Neuronal stem cell (in vitro differentiated cells): ENCODE data around the gene CEACAM1.
"Not testable (repeated sequence)": the region's sequence is repeated elsewhere in the genome, so short reads cannot be mapped to it uniquely, and the experiment has no call there.

ENCODE experiments used
- DNase-seq: peaks from one replicate; pipeline ENCODE4 v3.0.0-alpha.2; 2013; ENCODE audit warnings: low spot score
- H2AFZ ChIP-seq: one replicate; pipeline ENCODE4 v1.6.1; 2013; ENCODE audit warnings: mild to moderate bottlenecking, low read length, inconsistent platforms
- H2AK5ac ChIP-seq: 2 replicates; pipeline ENCODE4 v1.6.1; 2013; ENCODE audit warnings: low read depth, mild to moderate bottlenecking, inconsistent platforms, low read length, moderate library complexity, mixed read lengths
- H2BK120ac ChIP-seq: 2 replicates; pipeline ENCODE4 v1.6.1; 2013; ENCODE audit warnings: low read depth, mild to moderate bottlenecking, inconsistent platforms, low read length, moderate library complexity, mixed read lengths
- H2BK12ac ChIP-seq: one replicate; pipeline ENCODE4 v1.6.1; 2013; ENCODE audit warnings: low read length, inconsistent platforms
- H2BK15ac ChIP-seq: 2 replicates; pipeline ENCODE4 v1.6.1; 2013; ENCODE audit warnings: mild to moderate bottlenecking, low read length, inconsistent platforms, mixed read lengths
- H2BK5ac ChIP-seq: one replicate; pipeline ENCODE4 v1.6.1; 2013; ENCODE audit warnings: inconsistent platforms, mild to moderate bottlenecking, low read length, moderate library complexity
- H3K14ac ChIP-seq: one replicate; pipeline ENCODE4 v1.6.1; 2013; ENCODE audit warnings: low read length, inconsistent platforms
- H3K18ac ChIP-seq: 2 replicates; pipeline ENCODE4 v1.6.1; 2013; ENCODE audit warnings: low read length, inconsistent platforms
- H3K23ac ChIP-seq: 2 replicates; pipeline ENCODE4 v1.6.1; 2013; ENCODE audit warnings: low read depth, mild to moderate bottlenecking, mixed read lengths, low read length, inconsistent platforms; ENCODE audit not compliant: poor library complexity
- H3K27ac ChIP-seq: replicated peaks from 3 replicates; pipeline ENCODE4 v1.5.1; 2013; ENCODE audit warnings: low read length, inconsistent platforms
- H3K27me3 ChIP-seq, 3 experiments: 2 replicates each; pipeline ENCODE4 v1.6.1; 2013; ENCODE audit warnings: low read length in 3 of 3, mild to moderate bottlenecking in 2 of 3, inconsistent platforms in 1 of 3, low read depth in 1 of 3, mixed read lengths in 1 of 3, moderate library complexity in 1 of 3; ENCODE audit not compliant: control insufficient read depth in 3 of 3, insufficient read depth in 3 of 3
- H3K36me3 ChIP-seq, 2 donors: replicated peaks in 1 of 2; 2 replicates each; pipeline ENCODE4 v1.6.1; 2013; ENCODE audit warnings: low read length in 2 of 2; ENCODE audit not compliant: control insufficient read depth in 2 of 2, insufficient read depth in 2 of 2
- H3K4ac ChIP-seq: 2 replicates; pipeline ENCODE4 v1.6.1; 2013; ENCODE audit warnings: inconsistent platforms, mild to moderate bottlenecking, low read length, moderate library complexity
- H3K4me1 ChIP-seq, 2 donors: 1 replicate in 1 of 2; 2 replicates in 1 of 2; pipeline ENCODE4 v1.6.1; 2013; ENCODE audit warnings: low read length in 2 of 2, low read depth in 1 of 2; ENCODE audit not compliant: control insufficient read depth in 2 of 2, insufficient read depth in 1 of 2
- H3K4me2 ChIP-seq: one replicate; pipeline ENCODE4 v1.6.1; 2013; ENCODE audit warnings: mild to moderate bottlenecking, low read length, inconsistent platforms; ENCODE audit not compliant: insufficient read depth, poor library complexity, severe bottlenecking
- H3K4me3 ChIP-seq, 2 donors: 2 replicates each; pipeline ENCODE4 v1.5.1; 2013; ENCODE audit warnings: low read length in 2 of 2, mild to moderate bottlenecking in 2 of 2, inconsistent platforms in 1 of 2, moderate library complexity in 1 of 2
- H3K79me1 ChIP-seq: one replicate; pipeline ENCODE4 v1.6.1; 2013; ENCODE audit warnings: low read depth, mild to moderate bottlenecking, inconsistent platforms, low read length, moderate library complexity
- H3K9ac ChIP-seq: one replicate; pipeline ENCODE4 v1.6.1; 2013; ENCODE audit warnings: mild to moderate bottlenecking, low read depth, low read length, inconsistent platforms; ENCODE audit not compliant: poor library complexity
- H3K9me3 ChIP-seq, 2 donors: replicated peaks in 1 of 2; 2 replicates each; pipeline versions ENCODE3 to v1.6.1; 2013; ENCODE audit warnings: low read length in 2 of 2, mild to moderate bottlenecking in 2 of 2, inconsistent platforms in 1 of 2, low read depth in 1 of 2, mixed read lengths in 1 of 2, moderate library complexity in 1 of 2; ENCODE audit not compliant: control insufficient read depth in 2 of 2, insufficient read depth in 1 of 2
- H4K8ac ChIP-seq: one replicate; pipeline ENCODE4 v1.6.1; 2013; ENCODE audit warnings: low read depth, mild to moderate bottlenecking, inconsistent platforms, low read length, moderate library complexity
- H4K91ac ChIP-seq: one replicate; pipeline ENCODE4 v1.6.1; 2013; ENCODE audit warnings: low read length, low read depth, mild to moderate bottlenecking, inconsistent platforms; ENCODE audit not compliant: poor library complexity
- WGBS, 2 donors: extraction: QIAGEN DNeasy Blood & Tissue Kit; methylation state at CpG; one replicate each; pipeline ENCODE4 v1.1.7; 2013; ENCODE audit warnings: missing lambda C conversion rate in 2 of 2, mixed read lengths in 1 of 2; ENCODE audit not compliant: insufficient read length in 2 of 2, insufficient replicate concordance in 1 of 2; ENCODE audit errors: extremely low coverage in 2 of 2; 5-methylcytosine and 5-hydroxymethylcytosine counted together

The CEACAM1 gene

GRCh38 chr19:42505066-42505465 lies 23.2 kb downstream of the CEACAM1 start:
- no CpG with 5 or more reads among the region's 1 CpG for WGBS, 2 donors
- Histone ChIP-seq H3K4ac (no peak overlapping the region), H2BK5ac (no peak overlapping the region), H3K4me2 (no peak overlapping the region), H3K27me3 (no peaks in the 10 kb centered on the region), H3K18ac (no peak overlapping the region), H2AK5ac (no peak overlapping the region), H3K14ac (no peak overlapping the region), H3K4me1 (peaks cover 0 to 1% of the 10 kb centered on the region in 2 donors), H3K36me3 (no peaks in the 10 kb centered on the region), H3K23ac (no peak overlapping the region), H4K91ac (no peak overlapping the region), H2AFZ (no peak overlapping the region), H3K27ac (no peak overlapping the region), H2BK120ac (no peak overlapping the region), H3K9me3 (no peaks in the 10 kb centered on the region), H3K4me3 (no peak overlapping the region), H4K8ac (no peak overlapping the region), H3K9ac (no peak overlapping the region), H2BK15ac (no peak overlapping the region), H3K79me1 (no peaks in the 10 kb centered on the region), H2BK12ac (no peak overlapping the region)
- no peak for DNase-seq

- H2BK5ac ChIP-seq: no peak overlapping the region
- H2BK12ac ChIP-seq: no peak overlapping the region
- DNase-seq: no peak
- no peaks in the 10 kb centered on the region for H3K36me3 ChIP-seq
- no peaks in the 10 kb centered on the region for H3K27me3 ChIP-seq
- H3K9ac ChIP-seq: no peak overlapping the region
- no CpG with 5 or more reads among the region's 1 CpG for WGBS, 2 donors
- no peak overlapping the region for H2BK120ac ChIP-seq
- H3K27ac ChIP-seq: no peak overlapping the region
- peaks cover 4 to 26% of the 10 kb centered on the region in 2 donors for H3K4me1 ChIP-seq
- H3K18ac ChIP-seq: no peak overlapping the region
- no peak overlapping the region for H3K4me2 ChIP-seq
- H3K14ac ChIP-seq: no peak overlapping the region
- no peak overlapping the region for H3K4ac ChIP-seq
- no peak overlapping the region for H2BK15ac ChIP-seq
- no peak overlapping the region for H2AK5ac ChIP-seq
- no peaks in the 10 kb centered on the region for H3K79me1 ChIP-seq
- no peak overlapping the region for H2AFZ ChIP-seq
- H4K8ac ChIP-seq: no peak overlapping the region
- no peak overlapping the region for H3K23ac ChIP-seq
- H4K91ac ChIP-seq: no peak overlapping the region
- H3K4me3 ChIP-seq: no peak overlapping the region
- H3K9me3 ChIP-seq: no peaks in the 10 kb centered on the region
These were observed 26.5 kb downstream of the CEACAM1 start for GRCh38 chr19:42501733-42502132.

- H3K4ac ChIP-seq, H3K27ac ChIP-seq, H4K8ac ChIP-seq, H4K91ac ChIP-seq, DNase-seq, H3K23ac ChIP-seq, H3K9ac ChIP-seq, H2BK5ac ChIP-seq, H3K79me1 ChIP-seq, H2BK120ac ChIP-seq, H3K18ac ChIP-seq, H3K4me3 ChIP-seq, H3K36me3 ChIP-seq, H2BK12ac ChIP-seq, H3K4me2 ChIP-seq, H3K14ac ChIP-seq, H2BK15ac ChIP-seq, H2AFZ ChIP-seq, H2AK5ac ChIP-seq, H3K9me3 ChIP-seq, H3K27me3 ChIP-seq: not testable (repeated sequence)
- WGBS, 2 donors: no CpG with 5 or more reads among the region's 3 CpGs
- H3K4me1 ChIP-seq: peaks cover 4 to 30% of the 10 kb centered on the region in 2 donors
These were observed 27.0 kb downstream of the CEACAM1 start for GRCh38 chr19:42501243-42501642.

- no CpG with 5 or more reads among the region's 3 CpGs for WGBS, 2 donors
These were observed 30.0 kb downstream of the CEACAM1 start for GRCh38 chr19:42498169-42498757.

More at GRCh38 chr19:42498169-42498757, 30.0 kb downstream of the CEACAM1 start:
- H3K27ac ChIP-seq: no peak overlapping the region
- H2AFZ ChIP-seq: no peak overlapping the region
- H2BK15ac ChIP-seq: no peak overlapping the region
- no peak overlapping the region for H2BK12ac ChIP-seq
- H2BK120ac ChIP-seq: no peak overlapping the region
- no peaks in the 10 kb centered on the region for H3K79me1 ChIP-seq
- H3K27me3 ChIP-seq: no peaks in the 10 kb centered on the region
- no peak overlapping the region for H3K4me2 ChIP-seq
- peaks cover 3 to 33% of the 10 kb centered on the region in 2 donors for H3K4me1 ChIP-seq
- H4K91ac ChIP-seq: no peak overlapping the region
- no peak overlapping the region for H4K8ac ChIP-seq
- no peak overlapping the region for H3K23ac ChIP-seq
- no peaks in the 10 kb centered on the region for H3K9me3 ChIP-seq
- H2BK5ac ChIP-seq: no peak overlapping the region
- no peak overlapping the region for H3K4me3 ChIP-seq
- H3K36me3 ChIP-seq: no peaks in the 10 kb centered on the region
- no peak overlapping the region for H3K4ac ChIP-seq
- no peak overlapping the region for H3K18ac ChIP-seq
- no peak overlapping the region for H2AK5ac ChIP-seq
- no peak for DNase-seq
- no peak overlapping the region for H3K9ac ChIP-seq
- no peak overlapping the region for H3K14ac ChIP-seq
